GM18868 (cell line): ENCODE results near the gene MUSTN1.

Experiments
- ATAC-seq: cut with Tn5 transposase; IDR thresholded peaks from one replicate; pipeline ENCODE4 v1.9.1; 2021; ENCODE audit warnings: mild to moderate bottlenecking, moderate library complexity; ENCODE audit not compliant: unreplicated experiment

The MUSTN1 gene

DNA sequence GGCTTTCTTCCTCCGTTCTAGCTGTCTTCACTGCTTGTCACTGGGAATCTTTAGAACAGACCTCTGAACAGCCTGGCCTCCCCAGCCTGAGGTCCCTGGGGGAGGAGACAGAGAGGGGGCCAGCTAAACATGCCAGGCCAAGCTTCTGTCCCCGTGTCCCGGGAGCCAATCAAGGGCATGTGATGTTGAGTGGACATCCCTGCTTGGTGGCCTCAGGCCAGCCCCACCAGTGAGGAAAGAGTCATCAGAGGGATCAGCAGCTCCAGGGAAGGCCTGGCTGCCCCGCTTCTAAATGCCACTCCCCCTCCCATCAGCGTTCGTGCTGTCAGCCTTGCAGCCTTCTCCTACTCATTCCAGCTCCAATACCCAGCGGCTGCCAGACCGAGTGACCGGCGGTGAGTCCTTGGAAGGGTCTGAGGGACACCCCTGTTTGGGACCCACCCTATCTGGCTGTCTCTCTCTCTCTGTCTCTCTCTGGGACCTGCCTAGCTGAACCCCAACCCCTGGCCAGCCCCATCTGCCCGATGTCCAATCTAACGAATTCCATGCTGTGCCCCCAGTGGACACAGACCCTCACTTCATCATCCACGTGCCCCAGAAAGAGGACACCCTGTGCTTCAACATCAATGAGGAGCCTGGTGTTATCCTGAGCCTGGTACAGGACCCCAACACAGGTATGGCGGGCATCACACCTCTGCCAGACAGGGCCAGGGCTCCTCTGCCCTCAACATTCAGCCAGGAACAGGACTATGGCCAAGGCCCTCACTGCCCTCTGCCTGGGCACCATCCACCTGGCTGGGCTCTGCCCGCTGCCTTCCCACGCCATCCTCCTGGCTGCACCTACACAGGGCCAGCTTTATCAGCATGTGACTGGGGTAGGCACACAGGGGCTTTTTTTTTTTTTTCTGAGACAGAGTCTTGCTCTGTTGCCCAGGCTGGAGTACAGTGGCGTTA is 46.9 kb downstream of the MUSTN1 start:
- no peak for ATAC-seq

DNA sequence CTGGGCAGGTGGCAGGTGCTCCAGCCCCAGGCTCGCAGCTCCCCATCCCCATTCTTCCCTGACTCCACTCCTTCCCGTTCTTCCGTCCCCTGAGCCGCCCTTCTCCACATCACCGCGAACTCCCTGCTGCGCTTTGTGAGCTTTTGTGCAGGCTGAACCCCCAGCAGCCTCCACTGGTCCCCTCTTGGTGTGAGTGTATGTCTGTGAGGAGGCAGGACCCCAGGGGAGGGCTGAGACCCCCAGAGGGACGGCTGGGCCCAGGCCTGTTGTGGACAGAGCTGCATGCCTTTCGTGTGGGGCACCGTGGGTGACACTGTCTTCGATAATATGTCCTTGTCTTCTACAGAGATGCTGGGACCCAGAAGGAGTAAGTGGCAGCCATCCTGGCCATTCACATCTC is 47.6 kb downstream of the MUSTN1 start:
- no peak for ATAC-seq

DNA sequence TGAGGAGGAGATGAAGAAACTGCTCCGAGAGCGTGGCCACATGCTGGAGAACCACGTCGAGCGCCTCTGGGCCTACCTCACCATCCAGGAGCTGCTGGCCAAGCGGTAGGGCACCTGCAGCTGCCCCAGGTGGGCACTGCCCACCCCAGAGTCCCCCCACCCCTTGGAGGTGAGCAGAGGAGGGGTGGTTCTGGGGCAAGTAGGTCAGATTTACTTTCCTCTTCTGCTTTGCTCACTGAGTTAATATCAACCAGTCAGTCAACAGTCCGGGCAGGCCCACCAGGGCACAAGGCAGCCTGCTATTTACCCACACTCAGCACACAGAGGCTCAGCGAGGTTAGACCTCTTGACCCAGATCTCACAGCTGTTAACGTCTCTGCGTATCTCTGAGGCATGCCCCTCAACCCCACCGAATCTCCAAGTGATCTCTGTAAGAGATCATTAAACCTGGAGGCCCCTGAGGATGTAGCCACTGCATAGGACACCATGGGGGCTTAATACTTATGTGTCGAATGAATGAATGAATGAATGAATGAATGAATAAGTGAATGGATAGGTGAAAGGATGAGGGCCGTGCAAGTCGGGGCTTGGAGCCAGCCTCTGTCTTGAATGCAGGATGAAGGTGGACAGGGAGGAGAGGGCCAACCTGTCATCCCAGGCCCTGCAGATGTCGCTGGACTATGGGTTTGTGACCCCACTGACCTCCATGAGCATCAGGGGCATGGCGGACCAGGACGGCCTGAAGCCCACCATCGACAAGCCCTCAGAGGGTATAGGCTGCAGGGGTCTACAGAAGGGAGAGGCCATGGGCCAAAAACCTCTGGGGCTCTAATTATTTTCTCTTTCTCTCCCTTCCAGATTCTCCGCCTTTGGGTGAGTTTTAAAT is 48.2 kb downstream of the MUSTN1 start:
- ATAC-seq, result no peak

DNA sequence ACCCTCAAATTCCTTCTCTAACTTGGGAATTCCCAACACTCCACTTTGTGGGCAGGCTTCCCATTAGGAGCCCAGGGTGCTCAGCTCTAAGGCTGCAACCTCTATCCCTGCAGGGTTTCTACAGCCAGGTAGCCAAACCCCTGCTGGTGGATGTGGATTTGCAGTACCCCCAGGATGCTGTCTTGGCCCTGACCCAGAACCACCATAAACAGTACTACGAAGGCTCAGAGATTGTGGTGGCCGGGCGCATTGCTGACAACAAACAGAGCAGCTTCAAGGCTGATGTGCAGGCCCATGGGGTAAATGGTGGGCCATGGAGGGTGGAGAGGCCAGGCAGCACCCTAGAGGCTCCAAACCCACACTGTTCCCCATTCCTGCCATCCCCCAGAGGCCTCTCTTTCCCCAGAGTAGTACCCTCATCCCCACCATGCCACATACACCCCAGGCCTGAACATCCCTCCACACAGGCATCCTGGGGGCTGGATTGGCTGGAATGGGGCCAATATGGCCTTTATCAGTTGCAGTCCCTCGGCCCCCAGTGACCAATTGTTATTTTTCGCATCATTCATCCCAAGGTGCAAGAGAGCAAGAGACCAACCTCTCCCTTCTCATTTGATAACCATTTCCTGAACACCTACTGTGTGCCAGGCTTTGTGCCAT is 49.8 kb downstream of the MUSTN1 start:
- no peak for ATAC-seq

DNA sequence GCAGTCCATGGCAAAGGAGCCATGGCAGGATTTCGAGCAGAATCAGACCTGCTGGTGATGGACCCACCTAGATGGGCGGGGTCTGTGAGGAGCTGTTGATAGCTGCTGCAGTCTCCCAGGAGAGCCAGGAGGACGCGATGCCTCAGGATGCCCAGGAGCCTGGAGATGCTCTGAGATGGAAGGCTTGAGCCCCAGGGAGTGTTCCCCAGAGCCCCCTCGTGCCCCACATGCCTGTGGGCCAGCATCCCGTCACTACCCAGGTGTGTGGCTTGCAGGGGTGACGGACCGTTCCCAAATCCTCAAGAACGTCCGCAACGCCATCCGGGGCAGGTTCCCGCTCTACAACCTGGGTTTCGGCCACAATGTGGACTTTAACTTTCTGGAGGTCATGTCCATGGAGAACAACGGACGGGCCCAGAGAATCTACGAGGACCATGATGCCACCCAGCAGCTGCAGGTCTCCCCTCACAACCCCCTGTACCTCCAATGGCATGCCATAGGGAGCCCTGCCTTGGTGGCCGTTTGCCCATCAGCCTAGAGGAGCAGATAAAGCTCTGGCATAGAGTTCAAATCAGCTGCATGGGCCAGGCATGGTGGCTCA is 50.7 kb downstream of the MUSTN1 start:
- ATAC-seq, result no peak

DNA sequence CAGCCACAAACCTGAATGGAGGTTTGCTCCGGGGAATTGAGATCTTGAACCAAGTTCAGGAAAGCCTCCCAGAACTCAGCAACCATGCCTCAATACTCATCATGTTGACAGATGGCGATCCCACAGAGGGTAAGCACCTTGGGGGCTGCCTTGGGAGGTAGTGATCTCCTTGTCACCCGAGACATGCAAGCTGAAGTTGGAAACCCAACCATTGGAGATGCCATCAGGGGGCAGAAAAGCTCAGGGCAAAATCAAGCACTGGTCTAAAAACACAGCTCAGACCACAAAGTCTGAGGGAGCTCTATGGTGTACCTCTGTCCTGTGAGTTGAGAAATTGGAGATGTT is 51.6 kb downstream of the MUSTN1 start:
- ATAC-seq, result no peak
